Right lobe of liver (tissue), 6 donors: ENCODE measurements around the gene LRFN2. TPM values are rescaled to one million over a fixed set of nuclear protein-coding genes. Genes with fewer than 3 reads are reported as not detected.

Experiments used
- ATAC-seq, 4 donors: fragments of 200-7000 bp; cut with Tn5 transposase; one replicate each; pipeline ENCODE4 v1.9.1; 2020; ENCODE audit warnings: mild to moderate bottlenecking in 4 of 4, moderate library complexity in 4 of 4
- DNase-seq, 3 donors: peaks; one replicate each; pipeline ENCODE4 v3.0.0-alpha.2; 2020
- H3K27ac ChIP-seq, 3 donors: fragments of 200-600 bp; one replicate each; pipeline ENCODE4 v1.8.0; 2022
- H3K27me3 ChIP-seq, 2 donors: fragments of 200-600 bp; one replicate each; pipeline ENCODE4 v1.8.0; 2022
- H3K36me3 ChIP-seq, 4 donors: fragments of 200-600 bp; sonication (generic) in 1 of 4; one replicate each; pipeline versions ENCODE4 v1.5.1 to v1.8.0; 2017 to 2022; ENCODE audit warnings: control low read depth in 1 of 4
- H3K4me1 ChIP-seq, 4 donors: fragments of 200-600 bp; sonication (generic) in 1 of 4; one replicate each; pipeline versions ENCODE4 v1.5.1 to v1.8.0; 2017 to 2022; ENCODE audit warnings: control low read depth in 1 of 4
- H3K4me3 ChIP-seq, 3 donors: fragments of 200-600 bp; one replicate each; pipeline ENCODE4 v1.8.0; 2022
- H3K9me3 ChIP-seq, 4 donors: fragments of 200-600 bp; sonication (generic) in 1 of 4; one replicate each; pipeline versions ENCODE4 v1.5.1 to v1.8.0; 2017 to 2022; ENCODE audit warnings: control low read depth in 1 of 4
- POLR2A ChIP-seq: fragments of 450-650 bp; IDR thresholded peaks from one replicate; pipeline ENCODE4 v1.6.1; 2017; ENCODE audit warnings: antibody characterized with exemption, mild to moderate bottlenecking
- WGBS: methylation state at CpG from one replicate; pipeline ENCODE4 v1.1.6; 2018; ENCODE audit warnings: low coverage, low lambda C conversion rate; ENCODE audit not compliant: insufficient coverage; ENCODE audit errors: missing lambda C conversion rate; 5-methylcytosine and 5-hydroxymethylcytosine counted together
- intact Hi-C, 2 donors: fragments of 100-400 bp; cut with DNase I; formaldehyde crosslinking; loops; one replicate each; pipeline versions ENCODE4 v1.11.2 to v1.14.1; 2022
- total RNA-seq, 6 experiments: library from RNA; depleted of rRNA in 2 of 6; stranded (reverse); fragments of >200 nt in 2 of 6; fragmentation: NEBNext Ultra II Directional in 3 of 6; extraction: Animal tissue kit (Norgen Biotek cat#: 25700) in 3 of 6; gene quantifications; one replicate each; pipeline versions ENCODE4 v1.1.0 to v1.2.4, GENCODE V29; 2016 to 2023
- TF ChIP-seq, protein P1 (sequence below), 4 donors: fragments of 200-600 bp in 3 of 4; fragments of 450-650 bp in 1 of 4; IDR thresholded peaks; one replicate each; pipeline versions ENCODE4 v1.5.1 to v1.8.0; 2016 to 2022; ENCODE audit warnings: antibody characterized with exemption in 4 of 4, mild to moderate bottlenecking in 2 of 4
- donor health status: DM: no; HTN: yes; CAD: no.
- donor health status: DM: no; HTN: no; CAD: no.
- donor health status: DM: no; HTN: no; CAD: no.
- donor health status: DM: no; HTN: yes; CAD: no.
- donor health status: DM: no; HTN: yes; CAD: no.

Gene LRFN2
- total RNA-seq, 6 experiments from 2014 or later = 0.19 TPM; not detected in 5

DNA sequence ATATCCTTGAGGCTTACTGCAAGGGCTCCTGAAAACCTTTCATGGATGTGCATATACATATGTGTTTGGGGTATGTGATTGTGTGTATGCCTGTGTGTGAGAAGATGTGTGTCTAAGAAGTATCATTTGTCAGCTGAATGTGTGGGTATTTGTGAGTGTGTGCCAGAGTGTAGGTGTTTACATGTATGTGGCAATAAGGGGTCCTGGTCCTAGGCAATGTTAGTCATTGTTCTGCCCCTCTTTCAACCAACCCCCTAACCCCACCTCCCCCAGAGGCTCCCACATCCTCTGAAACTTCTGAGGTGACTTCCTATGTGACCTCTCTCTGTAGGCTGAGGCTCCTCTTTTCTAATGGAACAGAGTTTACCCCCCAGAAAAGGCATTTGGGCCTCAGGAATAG is 186.4 kb downstream of the LRFN2 start:
- peaks cover 0 to 18% (median 0%) of the 10 kb centered on the region in 4 donors for H3K4me1 ChIP-seq
- H3K4me3 ChIP-seq = no peak overlapping the region
- no peak overlapping the region for H3K27ac ChIP-seq
- no peak for ATAC-seq
- H3K36me3 ChIP-seq = no peaks in the 10 kb centered on the region
- intact Hi-C loops = no loop called here
- TF ChIP-seq, protein P1, sequence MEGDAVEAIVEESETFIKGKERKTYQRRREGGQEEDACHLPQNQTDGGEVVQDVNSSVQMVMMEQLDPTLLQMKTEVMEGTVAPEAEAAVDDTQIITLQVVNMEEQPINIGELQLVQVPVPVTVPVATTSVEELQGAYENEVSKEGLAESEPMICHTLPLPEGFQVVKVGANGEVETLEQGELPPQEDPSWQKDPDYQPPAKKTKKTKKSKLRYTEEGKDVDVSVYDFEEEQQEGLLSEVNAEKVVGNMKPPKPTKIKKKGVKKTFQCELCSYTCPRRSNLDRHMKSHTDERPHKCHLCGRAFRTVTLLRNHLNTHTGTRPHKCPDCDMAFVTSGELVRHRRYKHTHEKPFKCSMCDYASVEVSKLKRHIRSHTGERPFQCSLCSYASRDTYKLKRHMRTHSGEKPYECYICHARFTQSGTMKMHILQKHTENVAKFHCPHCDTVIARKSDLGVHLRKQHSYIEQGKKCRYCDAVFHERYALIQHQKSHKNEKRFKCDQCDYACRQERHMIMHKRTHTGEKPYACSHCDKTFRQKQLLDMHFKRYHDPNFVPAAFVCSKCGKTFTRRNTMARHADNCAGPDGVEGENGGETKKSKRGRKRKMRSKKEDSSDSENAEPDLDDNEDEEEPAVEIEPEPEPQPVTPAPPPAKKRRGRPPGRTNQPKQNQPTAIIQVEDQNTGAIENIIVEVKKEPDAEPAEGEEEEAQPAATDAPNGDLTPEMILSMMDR (IDR thresholded peaks at IDR 0.05) = no peak
- no peak for TF ChIP-seq POLR2A
- H3K9me3 ChIP-seq = no peaks in the 10 kb centered on the region
- no peak for DNase-seq
- H3K27me3 ChIP-seq = no peaks in the 10 kb centered on the region

DNA sequence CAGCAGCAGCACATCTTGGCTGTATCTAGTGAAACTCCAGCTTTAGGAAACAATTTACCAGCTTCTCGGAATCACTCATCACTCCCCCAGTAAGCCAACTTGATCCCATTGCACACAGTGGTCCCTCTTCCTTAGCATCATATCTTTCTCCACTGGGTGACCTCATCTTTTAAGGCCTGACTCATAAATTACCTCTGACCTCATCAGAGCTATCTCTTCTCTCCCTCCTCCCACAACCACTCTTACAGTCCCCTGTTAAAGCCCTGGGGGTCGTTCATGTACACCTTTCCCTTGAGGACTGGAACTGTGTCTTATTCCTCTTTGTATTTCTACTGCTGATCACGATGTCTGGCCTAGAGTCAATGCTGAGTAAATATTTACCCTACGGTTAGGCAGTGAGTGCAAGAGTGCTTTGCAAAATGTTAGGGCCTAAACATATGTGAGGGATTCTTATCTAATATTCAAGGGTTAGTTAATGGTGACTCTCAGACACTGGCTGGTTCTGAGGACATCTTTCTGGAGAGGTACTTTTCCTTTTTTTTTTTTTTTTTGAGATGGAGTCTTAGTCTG is 187.2 kb downstream of the LRFN2 start:
- 17% methylated on average over 4 of the region's 4 CpGs for WGBS
- TF ChIP-seq, protein P1 (IDR thresholded peaks at IDR 0.05) = no peak
- no peak for TF ChIP-seq POLR2A
- ATAC-seq (peak; percentile 59 to 78 (median 72)), DNase-seq (no peak)
- Histone ChIP-seq H3K27me3 (no peaks in the 10 kb centered on the region), H3K4me1 (peaks cover 0 to 22% (median 0%) of the 10 kb centered on the region in 4 donors), H3K36me3 (no peaks in the 10 kb centered on the region), H3K4me3 (no peak overlapping the region), H3K27ac (no peak overlapping the region), H3K9me3 (no peaks in the 10 kb centered on the region)
- intact Hi-C loops = no loop called here

DNA sequence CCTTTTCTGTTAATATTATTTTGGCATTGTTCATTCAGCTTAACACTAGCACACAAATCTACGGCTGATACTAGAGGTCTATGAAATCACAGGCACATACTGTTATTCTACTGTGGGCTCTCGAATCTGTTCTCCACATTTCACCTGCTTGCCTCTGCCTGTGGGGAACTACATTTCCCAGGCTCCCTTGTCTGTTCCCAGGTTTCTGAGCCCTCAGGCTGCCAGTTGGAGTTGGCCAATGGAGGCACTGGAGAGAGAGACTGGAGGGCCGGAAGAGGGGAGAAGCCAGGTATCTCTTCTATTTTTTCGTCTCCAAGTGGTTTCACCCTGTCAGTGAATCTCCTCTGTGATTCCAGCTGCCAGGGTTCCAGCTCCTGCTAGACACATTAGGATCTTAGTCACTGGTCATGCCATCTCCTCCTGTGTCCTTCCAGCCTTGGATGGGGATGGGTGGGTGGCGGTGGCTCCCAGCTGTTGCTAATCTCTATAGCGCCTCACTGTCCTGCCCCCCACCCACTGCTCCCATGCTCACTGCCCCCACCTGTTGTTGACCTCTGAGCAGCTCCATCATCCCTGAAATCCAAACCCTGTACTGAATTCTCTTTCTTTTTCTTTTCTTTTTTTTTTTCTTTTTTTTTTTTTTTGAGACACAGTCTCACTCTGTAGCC is 188.2 kb downstream of the LRFN2 start:
- intact Hi-C loops = no loop called here
- no peak for TF ChIP-seq POLR2A
- TF ChIP-seq, protein P1 (IDR thresholded peaks at IDR 0.05) = no peak
- Histone ChIP-seq H3K27ac (peak overlapping the region in 2 of 3 donors; percentile 27 to 72), H3K4me1 (peaks cover 0 to 22% (median 0%) of the 10 kb centered on the region in 4 donors), H3K4me3 (peak overlapping the region in 1 of 3 donors; percentile 40), H3K9me3 (no peaks in the 10 kb centered on the region), H3K36me3 (no peaks in the 10 kb centered on the region), H3K27me3 (no peaks in the 10 kb centered on the region)
- ATAC-seq (peak in 3 of 4 donors; percentile 12 to 42 (median 27)), DNase-seq (no peak)
- WGBS = 56% methylated on average over 2 of the region's 6 CpGs

DNA sequence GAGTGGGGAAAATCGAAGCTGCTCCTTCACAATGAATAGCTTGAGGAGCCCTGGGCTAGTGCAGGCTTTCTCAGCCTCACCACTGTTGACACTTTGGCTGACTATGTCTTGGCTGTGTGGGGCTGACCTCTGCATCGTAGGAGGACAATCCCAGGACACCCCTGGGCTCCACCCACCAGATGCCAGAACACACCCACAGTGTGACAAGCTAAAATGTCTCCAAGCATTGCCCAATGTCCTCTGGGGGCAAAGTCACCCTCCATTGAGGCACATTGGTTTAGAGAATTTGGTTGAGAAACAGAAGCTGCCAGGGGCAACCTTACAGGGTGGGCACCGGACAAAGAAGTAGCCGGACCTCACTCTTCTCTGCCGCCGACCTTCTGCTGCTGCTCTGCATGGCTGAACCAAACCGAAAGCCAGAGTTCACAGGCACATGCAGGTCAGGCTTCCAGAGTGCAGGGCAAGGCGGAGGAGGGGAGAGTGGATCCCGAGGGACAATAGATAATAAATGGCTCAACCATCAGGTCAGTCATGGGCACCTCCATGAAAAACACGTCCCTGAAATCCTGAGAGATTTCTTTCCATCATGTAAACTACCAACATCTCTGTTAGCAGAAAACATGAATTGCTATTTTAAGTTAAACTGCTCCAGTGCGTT is 189.0 kb downstream of the LRFN2 start:
- peak overlapping the region in 2 of 3 donors; percentile 23 to 40 for H3K4me3 ChIP-seq

More for the DNA sequence above, 189.0 kb downstream of the LRFN2 start:
- DNase-seq (peak; percentile 35 to 82 (median 75)), ATAC-seq (peak; percentile 77 to 87 (median 81))
- Histone ChIP-seq H3K27me3 (no peaks in the 10 kb centered on the region), H3K9me3 (no peaks in the 10 kb centered on the region), H3K27ac (peak overlapping the region in 2 of 3 donors; percentile 27 to 72), H3K36me3 (no peaks in the 10 kb centered on the region), H3K4me1 (peaks cover 0 to 22% (median 0%) of the 10 kb centered on the region in 4 donors)
- TF ChIP-seq, protein P1 (IDR thresholded peaks at IDR 0.05) = no peak
- no peak for TF ChIP-seq POLR2A
- intact Hi-C loops = no loop called here
- 49% methylated on average over 6 of the region's 11 CpGs for WGBS
